Left colon (tissue), 2 donors: ENCODE measurements around the gene SEMA4A. TPM values are rescaled to one million over a fixed set of nuclear protein-coding genes. Genes with fewer than 3 reads are reported as not detected.
"Not testable (repeated sequence)": the region's sequence is repeated elsewhere in the genome, so short reads cannot be mapped to it uniquely, and the experiment has no call there.

ENCODE experiments used
- ATAC-seq: fragments of 200-7000 bp; cut with Tn5 transposase; one replicate; pipeline ENCODE4 v1.9.1; 2020; ENCODE audit warnings: mild to moderate bottlenecking, moderate library complexity
- DNase-seq, 2 donors: peaks; one replicate each; pipeline ENCODE4 v3.0.0-alpha.2; 2020
- intact Hi-C, 2 donors: fragments of 100-400 bp; cut with DNase I in 1 of 2; cut with micrococcal nuclease in 1 of 2; formaldehyde crosslinking; loops; one replicate each; pipeline versions ENCODE4 v1.11.2 to v1.14.0; 2022; cut with DNase I, micrococcal nuclease
- total RNA-seq, 2 donors: library from RNA; stranded (reverse); fragmentation: NEBNext Ultra II Directional; extraction: Animal tissue kit (Norgen Biotek cat#: 25700); gene quantifications; one replicate each; pipeline ENCODE4 v1.2.1, GENCODE V29; 2021
- donor health status: DM: no; HTN: no; CAD: no.
- donor health status: DM: yes; HTN: yes; CAD: no.

SEMA4A gene
- total RNA-seq, 2 donors from 2014 or later = 3.5 to 6.5 TPM

GRCh38 chr1:156117414-156118176, 35.8 kb upstream of the SEMA4A start:
- DNase-seq = no peak
- intact Hi-C loops = no loop called here
- no peak for ATAC-seq

DNA sequence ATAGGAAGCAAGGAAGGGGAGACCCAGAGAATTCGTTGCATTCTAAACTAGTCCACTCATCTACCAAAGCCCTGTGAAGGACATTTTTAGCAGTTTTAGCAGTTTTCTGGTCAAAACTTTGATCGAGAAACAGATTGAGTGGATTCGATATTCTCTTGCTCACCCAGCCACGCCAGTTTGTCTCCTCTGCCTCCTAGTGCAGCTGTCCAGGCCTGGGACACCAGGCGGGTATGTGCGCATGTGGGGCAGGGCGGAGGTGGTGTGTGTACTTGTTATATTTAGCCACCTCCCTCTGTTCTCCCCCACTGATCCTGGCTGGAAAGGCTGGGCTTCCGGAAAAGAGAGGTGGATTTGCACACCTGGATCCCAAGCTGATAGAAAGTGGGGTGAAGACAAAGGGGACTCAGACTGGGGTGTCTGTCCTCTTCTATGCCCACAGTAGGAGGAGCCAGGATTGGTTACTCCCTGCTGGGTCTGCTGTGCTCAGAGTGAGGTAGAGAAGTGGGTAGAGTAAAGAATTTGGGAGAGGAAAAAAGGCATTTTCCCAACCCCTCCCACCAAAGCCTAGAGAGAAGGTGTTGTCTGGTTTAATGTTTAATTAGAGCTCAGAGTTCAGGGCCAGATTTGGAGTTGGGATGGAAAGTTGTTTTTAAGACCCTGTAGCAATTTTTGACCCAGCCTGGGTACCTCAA, 35.1 kb upstream of the SEMA4A start:
- DNase-seq = peak; percentile 85 to 92
- intact Hi-C loops = no loop called here
- ATAC-seq = peak; percentile 58

- ATAC-seq = peak; percentile 12
- intact Hi-C loops = no loop called here
- peak; percentile 65 to 75 for DNase-seq
These were observed 33.7 kb upstream of the SEMA4A start for GRCh38 chr1:156119503-156120209.

DNA sequence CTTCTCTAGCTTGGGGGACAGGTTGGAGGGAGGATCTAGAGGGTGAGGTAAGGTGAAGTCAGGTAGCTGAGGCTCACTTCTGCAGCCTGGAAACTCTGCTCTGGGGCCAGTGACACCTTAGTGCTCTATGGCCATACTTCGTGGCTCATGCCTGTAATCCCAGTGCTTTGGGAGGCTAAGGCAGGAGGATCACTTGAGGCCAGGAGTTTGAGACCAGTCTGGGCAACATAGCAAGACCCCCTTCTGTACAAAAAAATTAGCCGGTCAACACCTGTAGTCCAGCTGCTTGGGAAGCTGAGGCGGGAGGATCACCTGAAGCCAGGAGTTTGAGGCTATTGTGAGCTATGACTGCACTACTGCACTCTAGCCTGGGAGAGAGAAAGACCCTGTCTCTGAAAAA, 33.1 kb upstream of the SEMA4A start:
- intact Hi-C loops = no loop called here
- ATAC-seq (no peak), DNase-seq (no peak)

DNA sequence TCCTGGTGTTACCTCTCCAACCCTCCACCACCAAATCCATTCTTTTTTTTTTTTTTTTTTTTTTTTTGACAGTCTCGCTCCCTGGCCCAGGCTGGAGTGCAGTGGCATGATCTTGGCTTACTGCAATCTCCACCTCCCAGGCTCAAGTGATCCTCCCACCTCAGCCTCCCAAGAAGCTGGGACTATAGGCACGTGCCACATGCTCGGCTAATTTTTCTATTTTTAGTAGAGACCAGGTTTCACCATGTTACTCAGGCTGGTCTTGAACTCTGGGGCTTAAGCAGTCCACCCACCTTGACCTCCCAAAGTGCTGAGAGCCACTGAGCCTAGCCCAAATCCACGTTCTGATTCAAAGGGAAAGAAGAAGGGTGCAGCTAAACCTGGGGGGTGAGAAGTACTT, 32.4 kb upstream of the SEMA4A start:
- not testable (repeated sequence) for ATAC-seq, DNase-seq

DNA sequence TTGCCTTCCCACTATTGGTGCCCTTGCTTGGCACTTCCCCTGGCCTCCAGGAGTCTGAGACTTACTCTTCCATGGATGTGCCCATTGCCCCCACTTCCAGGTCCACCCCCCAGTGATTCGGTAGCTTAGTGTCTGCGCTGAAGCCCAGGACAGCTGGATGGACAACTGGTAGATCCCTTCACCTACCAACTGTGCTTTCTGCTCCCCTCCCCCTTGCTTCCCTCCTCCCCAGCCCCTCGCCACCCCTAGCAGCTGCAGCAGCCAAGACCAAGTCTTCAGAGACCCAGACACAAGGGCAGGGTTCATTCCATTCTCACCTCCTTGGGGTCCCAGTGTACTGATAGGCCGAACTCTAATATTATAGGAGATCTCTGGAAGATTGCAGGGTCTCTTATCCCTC, 31.9 kb upstream of the SEMA4A start:
- intact Hi-C loops = no loop called here
- ATAC-seq (no peak), DNase-seq (no peak)

More for the DNA sequence above, 32.4 kb upstream of the SEMA4A start:
- intact Hi-C loops = not testable (repeated sequence)

DNA sequence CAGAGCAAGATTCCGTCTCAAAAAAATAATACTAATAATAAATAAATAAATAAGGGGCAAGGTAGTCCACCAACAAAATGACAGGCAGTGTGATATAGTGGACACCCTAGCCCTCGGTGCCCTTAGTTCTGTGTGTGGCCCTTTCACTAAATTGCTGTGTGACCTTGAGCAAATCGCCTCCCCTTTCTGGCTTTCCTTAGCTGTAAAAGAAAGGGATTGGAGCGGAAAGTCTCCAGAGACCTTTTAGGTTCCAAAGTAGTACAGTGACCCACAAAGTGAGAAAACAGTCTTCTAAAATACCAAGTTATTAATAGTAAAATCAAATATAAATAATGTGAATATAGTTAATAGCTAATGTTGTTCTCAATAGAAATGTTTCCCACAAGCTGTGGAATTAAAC, 31.3 kb upstream of the SEMA4A start:
- DNase-seq (no peak), ATAC-seq (no peak)
- intact Hi-C loops = no loop called here

GRCh38 chr1:156122519-156123355, 30.6 kb upstream of the SEMA4A start:
- ATAC-seq = peak; percentile 6
- intact Hi-C loops = no loop called here
- peak; percentile 68 to 79 for DNase-seq

GRCh38 chr1:156123356-156124196, 29.8 kb upstream of the SEMA4A start:
- intact Hi-C loops = no loop called here
- peak; percentile 92 to 96 for DNase-seq
- peak; percentile 70 for ATAC-seq

DNA sequence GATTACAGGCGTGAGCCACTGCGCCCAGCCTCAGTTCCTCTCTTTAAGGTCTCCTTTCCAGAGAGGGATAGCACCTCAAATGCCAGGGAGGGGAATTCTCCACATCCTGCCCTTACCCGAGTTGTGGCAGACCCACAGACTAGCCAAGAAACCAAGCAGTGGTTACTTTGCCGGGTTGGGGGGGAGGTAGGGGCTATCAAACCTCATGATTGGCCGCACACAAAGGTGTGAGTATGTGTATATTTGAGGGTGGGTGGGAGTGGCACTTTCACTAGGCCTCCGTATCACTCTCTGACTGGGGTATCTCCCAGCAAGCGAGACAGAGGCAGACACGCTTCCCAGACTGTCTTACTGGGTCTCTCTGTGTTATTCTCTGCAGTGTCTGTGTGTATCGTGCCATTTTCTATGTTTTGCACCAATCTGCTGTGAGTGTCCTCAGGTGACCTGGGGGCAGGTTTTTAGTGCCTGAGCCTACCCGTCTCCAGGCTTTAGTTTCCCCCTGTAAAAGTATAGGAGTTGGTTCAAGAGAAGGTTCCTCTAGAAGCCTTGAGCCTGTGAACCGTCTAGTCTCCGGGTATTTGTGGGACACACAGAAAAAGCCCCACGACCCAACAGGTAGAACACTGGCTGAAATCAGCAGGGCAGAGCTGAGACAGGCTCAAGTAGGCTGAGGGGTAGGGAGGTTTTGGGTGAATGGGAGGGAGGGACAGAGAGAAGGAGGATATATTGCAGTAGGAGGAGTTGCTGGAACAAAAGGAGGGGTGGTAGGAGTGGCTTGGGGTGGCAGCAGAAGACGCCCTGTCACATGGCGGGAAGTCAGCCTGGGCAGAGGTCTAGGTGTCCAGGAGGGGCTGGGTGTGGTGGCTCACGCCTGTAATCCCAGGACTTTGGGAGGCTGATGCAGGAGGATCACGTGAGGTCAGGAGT, 28.6 kb upstream of the SEMA4A start:
- DNase-seq (peak; percentile 74 to 94), ATAC-seq (peak; percentile 69)
- intact Hi-C loops = no loop called here

- DNase-seq = peak in 1 of 2 donors; percentile 34
- intact Hi-C loops, ATAC-seq: not testable (repeated sequence)
These were observed 27.8 kb upstream of the SEMA4A start for GRCh38 chr1:156125544-156125943.

DNA sequence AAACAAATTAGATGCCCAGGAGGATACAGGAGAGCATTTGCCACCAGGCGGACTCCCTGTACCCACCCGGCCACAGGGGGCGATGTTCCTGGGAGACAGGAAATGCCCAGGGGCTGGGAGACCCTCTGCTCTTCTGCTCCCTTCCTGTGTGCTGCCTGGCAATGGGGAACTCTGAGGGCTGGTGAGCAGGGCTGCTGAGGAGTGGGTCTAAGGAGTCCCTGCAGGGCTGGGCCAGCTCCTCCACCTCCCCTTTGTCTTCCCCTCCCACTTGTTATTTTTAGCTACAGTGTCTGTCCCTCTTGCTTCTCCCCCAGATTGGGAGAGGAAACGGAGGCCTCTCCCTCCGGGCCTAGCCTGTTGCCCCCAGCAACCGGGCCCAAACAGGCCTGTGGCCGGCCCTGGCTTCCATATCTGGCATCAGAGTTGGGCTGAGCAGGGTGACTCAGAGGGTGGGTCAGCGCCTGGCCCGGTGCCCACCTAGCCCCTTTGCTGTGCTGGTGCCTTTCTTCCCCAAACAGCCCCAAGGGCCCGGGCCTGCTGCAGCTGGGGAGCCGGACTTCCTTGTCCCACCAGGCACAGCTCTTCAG, 27.2 kb upstream of the SEMA4A start:
- intact Hi-C loops = no loop called here
- DNase-seq (peak; percentile 76 to 87), ATAC-seq (no peak)

DNA sequence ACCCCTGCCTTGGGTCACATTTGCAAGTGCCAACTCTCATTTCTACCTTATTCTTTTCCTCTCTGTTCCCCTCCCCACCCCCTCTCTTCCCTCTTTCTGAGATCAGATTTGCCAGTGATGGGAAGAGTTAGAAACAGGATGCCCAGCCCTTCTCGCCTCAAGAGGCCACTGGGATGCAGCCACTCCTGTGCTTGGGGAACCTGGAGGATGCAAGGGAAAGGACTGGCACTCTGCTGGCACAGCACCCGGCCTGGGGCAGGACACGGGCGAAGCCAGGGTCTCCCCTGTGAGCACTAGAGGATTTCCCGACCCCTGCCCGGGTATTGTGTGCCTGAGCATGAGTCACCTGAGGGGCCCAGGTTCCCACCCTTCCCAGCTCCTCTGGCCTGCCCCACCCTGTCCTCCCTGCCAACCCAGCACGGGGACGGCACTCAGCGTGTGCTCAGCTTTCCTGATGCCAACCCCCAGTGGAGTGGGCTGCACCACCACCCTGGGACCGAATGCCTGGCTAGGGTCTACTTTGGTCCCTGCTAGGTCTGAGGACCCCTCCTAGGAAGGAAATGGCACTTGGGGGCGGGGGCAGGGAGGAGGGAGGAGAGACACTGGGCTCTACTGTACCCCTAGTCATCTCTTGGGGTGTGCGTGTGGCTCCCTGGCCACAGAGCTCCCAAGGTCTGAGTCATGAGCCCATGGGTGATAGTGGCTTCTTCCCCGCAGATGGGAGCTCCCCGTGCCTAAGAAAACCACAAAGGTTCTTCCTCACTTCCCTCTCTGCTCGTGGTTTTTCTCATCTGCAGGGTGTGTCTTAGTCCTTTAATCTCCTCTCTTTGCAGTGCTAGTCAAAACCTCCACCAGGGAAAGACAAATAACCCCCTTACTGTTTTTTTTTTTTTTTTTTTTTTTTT, 26.5 kb upstream of the SEMA4A start:
- intact Hi-C loops = no loop called here
- ATAC-seq (no peak), DNase-seq (peak; percentile 42 to 76)

GRCh38 chr1:156128308-156128653, 25.1 kb upstream of the SEMA4A start:
- ATAC-seq = no peak
- no peak for DNase-seq
- intact Hi-C loops = loop anchor here in 1 of 2 donors (2.0 kb wide), 1 partner anchor 31 kb away; no protein-coding TSS in a partner anchor
